Activated CD4-positive, CD25-positive, alpha-beta regulatory T cell treated with anti-CD3 and anti-CD28 coated beads, Interleukin-2, amount 50 U/mL, for 24 hours (primary cell): Measurements from ENCODE around the gene TSPAN13.
A peak's percentile ranks its signal among the peaks of the same experiment; 100 is the strongest.

Source experiments
- ATAC-seq, 2 donors: fragments of 150-1000 bp; cut with Tn5 transposase; one replicate each; pipeline ENCODE4 v1.10.0; 2021; ENCODE audit warnings: mild to moderate bottlenecking in 1 of 2, moderate library complexity in 1 of 2

Gene TSPAN13

GRCh38 chr7:16778476-16778875, 24.9 kb downstream of the TSPAN13 start:
- no peak for ATAC-seq

- no peak for ATAC-seq
These were observed 25.5 kb downstream of the TSPAN13 start for GRCh38 chr7:16779051-16779450.

GRCh38 chr7:16780596-16780995, 27.0 kb downstream of the TSPAN13 start:
- no peak for ATAC-seq

- ATAC-seq = no peak
These were observed 31.8 kb downstream of the TSPAN13 start for GRCh38 chr7:16785321-16785720.

GRCh38 chr7:16785846-16786245, 32.3 kb downstream of the TSPAN13 start:
- no peak for ATAC-seq

- no peak for ATAC-seq
These were observed 32.7 kb downstream of the TSPAN13 start for GRCh38 chr7:16786257-16786656.

GRCh38 chr7:16787127-16787526, 33.6 kb downstream of the TSPAN13 start:
- ATAC-seq = no peak

- no peak for ATAC-seq
These were observed 37.5 kb downstream of the TSPAN13 start for GRCh38 chr7:16791071-16791470.

GRCh38 chr7:16791905-16792698, 38.5 kb downstream of the TSPAN13 start:
- peak in 1 of 2 donors; percentile 48 for ATAC-seq

GRCh38 chr7:16794986-16795385, 41.4 kb downstream of the TSPAN13 start:
- ATAC-seq = no peak

- ATAC-seq = no peak
These were observed 42.1 kb downstream of the TSPAN13 start for GRCh38 chr7:16795624-16796023.

- ATAC-seq = peak; percentile 55 to 61
These were observed 47.6 kb downstream of the TSPAN13 start for GRCh38 chr7:16801111-16801542.

GRCh38 chr7:16801579-16801978, 48.0 kb downstream of the TSPAN13 start:
- no peak for ATAC-seq

- no peak for ATAC-seq
These were observed 49.6 kb downstream of the TSPAN13 start for GRCh38 chr7:16803125-16803524.

GRCh38 chr7:16803881-16804673, 50.5 kb downstream of the TSPAN13 start:
- ATAC-seq = no peak

GRCh38 chr7:16804674-16805439, 51.3 kb downstream of the TSPAN13 start, which contains the start of gene AGR2:
Gene AGR2 (minus strand): TSS chr7:16804999. CDS start chr7:16801796, 3,203 bp downstream.
- no peak for ATAC-seq

- no peak for ATAC-seq
These were observed 51.9 kb downstream of the TSPAN13 start for GRCh38 chr7:16805441-16805840.

- no peak for ATAC-seq
These were observed 56.6 kb downstream of the TSPAN13 start for GRCh38 chr7:16810112-16810511.

GRCh38 chr7:16810573-16810972, 57.0 kb downstream of the TSPAN13 start:
- no peak for ATAC-seq

GRCh38 chr7:16811551-16811950, 58.0 kb downstream of the TSPAN13 start:
- ATAC-seq = no peak

GRCh38 chr7:16812542-16813231, 59.1 kb downstream of the TSPAN13 start:
- no peak for ATAC-seq

- ATAC-seq = no peak
These were observed 59.7 kb downstream of the TSPAN13 start for GRCh38 chr7:16813232-16813616.
